GM23338 (cell line): ENCODE results near the gene RHOF. TPM values are rescaled to one million over a fixed set of nuclear protein-coding genes. Genes with fewer than 3 reads are reported as not detected.

Source experiments
- ATAC-seq: fragments of 200-7000 bp; cut with Tn5 transposase; 3 replicates; pipeline ENCODE4 v1.9.1; 2020
- DNase-seq: peaks from one replicate; pipeline ENCODE4 v3.0.0-alpha.2; 2015; ENCODE audit warnings: low spot score
- H2AFZ ChIP-seq: fragments of 200-600 bp; sonication (generic); 2 replicates; pipeline ENCODE4 v1.8.0; 2016; ENCODE audit warnings: antibody characterized with exemption, mild to moderate bottlenecking, moderate library complexity
- H3F3A ChIP-seq: fragments of 200-600 bp; sonication (generic); replicated peaks from 2 replicates; pipeline ENCODE4 v1.8.0; 2017; ENCODE audit warnings: antibody characterized with exemption, mixed run types, low read depth
- H3K27ac ChIP-seq: fragments of 200-600 bp; sonication (generic); 2 replicates; pipeline ENCODE4 v1.6.1; 2016; ENCODE audit warnings: low read depth
- H3K27me3 ChIP-seq: fragments of 200-600 bp; sonication (generic); 2 replicates; pipeline ENCODE4 v1.8.0; 2016; ENCODE audit warnings: mild to moderate bottlenecking, mixed run types, moderate library complexity; ENCODE audit not compliant: insufficient read depth
- H3K36me3 ChIP-seq: fragments of 200-600 bp; sonication (generic); 2 replicates; pipeline ENCODE4 v1.8.0; 2016; ENCODE audit warnings: mild to moderate bottlenecking; ENCODE audit not compliant: insufficient read depth
- H3K4me1 ChIP-seq: fragments of 200-600 bp; sonication (generic); 2 replicates; pipeline ENCODE4 v1.8.0; 2016; ENCODE audit warnings: mild to moderate bottlenecking, moderate library complexity; ENCODE audit not compliant: insufficient read depth
- H3K4me2 ChIP-seq: fragments of 200-600 bp; sonication (generic); 2 replicates; pipeline ENCODE4 v1.7.1; 2017; ENCODE audit warnings: mixed run types
- H3K4me3 ChIP-seq: fragments of 200-600 bp; sonication (generic); 2 replicates; pipeline ENCODE4 v1.6.1; 2016; ENCODE audit warnings: mixed run types
- H3K79me2 ChIP-seq: fragments of 200-600 bp; sonication (generic); replicated peaks from 2 replicates; pipeline ENCODE4 v1.8.0; 2017; ENCODE audit warnings: mild to moderate bottlenecking; ENCODE audit not compliant: insufficient read depth
- H3K9me2 ChIP-seq: fragments of 200-600 bp; sonication (generic); 2 replicates; pipeline ENCODE4 v1.8.0; 2017; ENCODE audit not compliant: insufficient read depth
- H4K20me1 ChIP-seq: fragments of 200-600 bp; sonication (generic); replicated peaks from 2 replicates; pipeline ENCODE4 v1.8.0; 2017; ENCODE audit warnings: mild to moderate bottlenecking; ENCODE audit not compliant: insufficient read depth
- H3K27ac Mint-ChIP-seq: 2 replicates; pipeline ENCODE4 v1.8.0; 2020; ENCODE audit warnings: inconsistent platforms, mild to moderate bottlenecking, moderate library complexity, mixed read lengths
- H3K27me3 Mint-ChIP-seq: 3 replicates; pipeline ENCODE4 v1.8.0; 2022; ENCODE audit warnings: low read depth, mild to moderate bottlenecking, moderate library complexity, mixed read lengths, inconsistent platforms; ENCODE audit not compliant: insufficient read depth, poor library complexity
- H3K36me3 Mint-ChIP-seq: 3 replicates; pipeline ENCODE4 v1.8.0; 2021; ENCODE audit warnings: low read depth, mild to moderate bottlenecking, inconsistent platforms, moderate library complexity, mixed read lengths
- H3K4me1 Mint-ChIP-seq: 3 replicates; pipeline ENCODE4 v1.8.0; 2020; ENCODE audit warnings: mild to moderate bottlenecking, inconsistent platforms, mixed read lengths
- H3K4me3 Mint-ChIP-seq: 3 replicates; pipeline ENCODE4 v1.8.0; 2021; ENCODE audit warnings: moderate library complexity, mild to moderate bottlenecking, inconsistent platforms, mixed read lengths
- H3K9me3 Mint-ChIP-seq: 3 replicates; pipeline ENCODE4 v1.8.0; 2020; ENCODE audit warnings: moderate library complexity, mild to moderate bottlenecking, inconsistent platforms, mixed read lengths
- CREB1 ChIP-seq: fragments of 250-450 bp; sonication (Bioruptor Pico); IDR thresholded peaks from 2 replicates; pipeline ENCODE4 v1.5.0; 2020; ENCODE audit warnings: low read depth, mild to moderate bottlenecking, moderate library complexity
- CTCF ChIP-seq, 2 experiments: fragments of 200-600 bp in 1 of 2; sonication (generic) in 1 of 2; conservative IDR thresholded peaks; 2 replicates each; pipeline versions ENCODE4 v1.5.1 to v1.6.1; 2016 to 2017; ENCODE audit warnings: antibody characterized with exemption in 2 of 2, low read depth in 2 of 2, mild to moderate bottlenecking in 2 of 2, moderate library complexity in 1 of 2
- ETS1 ChIP-seq: IDR thresholded peaks from 2 replicates; pipeline ENCODE4 v1.6.1; 2016; ENCODE audit warnings: antibody characterized with exemption
- EZH2 ChIP-seq: fragments of 200-600 bp; sonication (generic); IDR thresholded peaks from one replicate; pipeline ENCODE4 v1.8.0; 2017; ENCODE audit warnings: antibody characterized with exemption, mild to moderate bottlenecking, low read depth; ENCODE audit not compliant: unreplicated experiment
- EZH2phosphoT487 ChIP-seq: fragments of 200-600 bp; sonication (generic); IDR thresholded peaks from one replicate; pipeline ENCODE4 v1.8.1; 2018; ENCODE audit warnings: antibody characterized with exemption; ENCODE audit not compliant: unreplicated experiment
- JUNB ChIP-seq: IDR thresholded peaks from one replicate; pipeline ENCODE4 v1.6.1; 2016; ENCODE audit warnings: antibody characterized with exemption; ENCODE audit not compliant: unreplicated experiment
- NANOG ChIP-seq: IDR thresholded peaks from 2 replicates; pipeline ENCODE4 v1.6.1; 2016; ENCODE audit warnings: antibody characterized with exemption, borderline replicate concordance
- POLR2AphosphoS5 ChIP-seq: IDR thresholded peaks from 2 replicates; pipeline ENCODE4 v1.6.1; 2016; ENCODE audit warnings: antibody characterized with exemption, low read depth
- REST ChIP-seq: IDR thresholded peaks from one replicate; pipeline ENCODE4 v1.6.1; 2018; ENCODE audit warnings: antibody characterized with exemption; ENCODE audit not compliant: unreplicated experiment
- STAT1 ChIP-seq: IDR thresholded peaks from one replicate; pipeline ENCODE4 v1.6.1; 2016; ENCODE audit warnings: antibody characterized with exemption; ENCODE audit not compliant: unreplicated experiment
- ZNF114 ChIP-seq: fragments of 250-450 bp; sonication (Bioruptor Pico); IDR thresholded peaks from 2 replicates; pipeline ENCODE4 v1.5.0; 2020; ENCODE audit warnings: mild to moderate bottlenecking, moderate library complexity
- ZNF331 ChIP-seq: fragments of 250-450 bp; sonication (Bioruptor Pico); IDR thresholded peaks from 2 replicates; pipeline ENCODE4 v1.5.0; 2020; ENCODE audit warnings: low read depth, mild to moderate bottlenecking, moderate library complexity
- polyA plus RNA-seq: library from polyadenylated mRNA; unstranded; fragments of >200 nt; fragmentation: Nextera tagmentation; extraction: Ambion mirVana; gene quantifications from 2 replicates; pipeline ENCODE4 v1.2.1, GENCODE V29; 2016
- total RNA-seq: library from RNA; depleted of rRNA; stranded (reverse); fragments of >200 nt; shearing (Covaris generic); gene quantifications from 2 replicates; pipeline ENCODE4 v1.2.3, GENCODE V29; 2014
- TF ChIP-seq, protein P1 (sequence below): fragments of 250-450 bp; sonication (Bioruptor Pico); IDR thresholded peaks from 2 replicates; pipeline ENCODE4 v1.5.0; 2020; ENCODE audit warnings: mild to moderate bottlenecking, moderate library complexity

The RHOF gene
- total and polyA plus RNA-seq, 2 experiments from 2014 or later: 10.5 to 53.4 TPM

DNA sequence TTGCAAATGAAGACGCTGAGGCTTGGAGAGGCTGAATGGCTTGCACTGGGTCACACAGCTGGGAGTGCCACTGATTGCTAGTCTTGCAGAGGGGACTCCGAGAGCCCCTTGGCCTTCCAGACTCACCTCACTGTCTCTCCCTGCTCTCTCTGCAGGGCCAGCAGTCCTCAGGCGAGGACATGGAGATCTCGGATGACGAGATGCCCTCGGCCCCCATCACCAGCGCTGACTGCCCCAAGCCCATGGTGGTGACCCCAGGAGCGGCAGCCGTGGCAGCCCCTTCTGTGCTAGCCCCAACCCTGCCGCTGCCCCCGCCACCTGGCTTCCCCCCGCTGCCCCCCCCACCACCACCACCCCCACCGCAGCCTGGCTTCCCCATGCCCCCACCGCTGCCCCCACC is 20.5 kb upstream of the RHOF start:
- Histone ChIP-seq H3K27ac (no peak overlapping the region), H2AFZ (no peak overlapping the region), H3K36me3 (peaks cover 3% of the 10 kb centered on the region; the same call in 1 of the 2 replicates), H3K9me2 (no peaks in the 10 kb centered on the region), H3K4me2 (no peak overlapping the region), H3F3A (peaks cover 12% of the 10 kb centered on the region), H3K4me1 (peaks cover 21% of the 10 kb centered on the region), H3K27me3 (no peaks in the 10 kb centered on the region), H4K20me1 (peaks cover 20% of the 10 kb centered on the region; the same call in 1 of the 2 replicates), H3K79me2 (peaks cover 32% of the 10 kb centered on the region), H3K4me3 (no peak overlapping the region)
- ATAC-seq: no peak
- DNase-seq: no peak
- Mint-ChIP-seq H3K9me3 (no peaks in the 10 kb centered on the region), H3K4me1 (peaks cover 19% of the 10 kb centered on the region), H3K27ac (no peak overlapping the region), H3K4me3 (no peak overlapping the region), H3K36me3 (peaks cover 45% of the 10 kb centered on the region), H3K27me3 (peaks cover 28% of the 10 kb centered on the region)
- TF ChIP-seq CREB1 (CRISPR knock-in tag) (no peak), ETS1 (no peak), STAT1 (no peak), CTCF (conservative IDR thresholded peaks at IDR 0.05; ENCODE audit: low read depth in 2 of 2) (no peak), REST (no peak), POLR2AphosphoS5 (no peak), EZH2phosphoT487 (no peak), NANOG (no peak), ZNF114 (no peak), EZH2 (no peak), ZNF331 (CRISPR knock-in tag) (no peak), JUNB (no peak)
- TF ChIP-seq, protein P1, sequence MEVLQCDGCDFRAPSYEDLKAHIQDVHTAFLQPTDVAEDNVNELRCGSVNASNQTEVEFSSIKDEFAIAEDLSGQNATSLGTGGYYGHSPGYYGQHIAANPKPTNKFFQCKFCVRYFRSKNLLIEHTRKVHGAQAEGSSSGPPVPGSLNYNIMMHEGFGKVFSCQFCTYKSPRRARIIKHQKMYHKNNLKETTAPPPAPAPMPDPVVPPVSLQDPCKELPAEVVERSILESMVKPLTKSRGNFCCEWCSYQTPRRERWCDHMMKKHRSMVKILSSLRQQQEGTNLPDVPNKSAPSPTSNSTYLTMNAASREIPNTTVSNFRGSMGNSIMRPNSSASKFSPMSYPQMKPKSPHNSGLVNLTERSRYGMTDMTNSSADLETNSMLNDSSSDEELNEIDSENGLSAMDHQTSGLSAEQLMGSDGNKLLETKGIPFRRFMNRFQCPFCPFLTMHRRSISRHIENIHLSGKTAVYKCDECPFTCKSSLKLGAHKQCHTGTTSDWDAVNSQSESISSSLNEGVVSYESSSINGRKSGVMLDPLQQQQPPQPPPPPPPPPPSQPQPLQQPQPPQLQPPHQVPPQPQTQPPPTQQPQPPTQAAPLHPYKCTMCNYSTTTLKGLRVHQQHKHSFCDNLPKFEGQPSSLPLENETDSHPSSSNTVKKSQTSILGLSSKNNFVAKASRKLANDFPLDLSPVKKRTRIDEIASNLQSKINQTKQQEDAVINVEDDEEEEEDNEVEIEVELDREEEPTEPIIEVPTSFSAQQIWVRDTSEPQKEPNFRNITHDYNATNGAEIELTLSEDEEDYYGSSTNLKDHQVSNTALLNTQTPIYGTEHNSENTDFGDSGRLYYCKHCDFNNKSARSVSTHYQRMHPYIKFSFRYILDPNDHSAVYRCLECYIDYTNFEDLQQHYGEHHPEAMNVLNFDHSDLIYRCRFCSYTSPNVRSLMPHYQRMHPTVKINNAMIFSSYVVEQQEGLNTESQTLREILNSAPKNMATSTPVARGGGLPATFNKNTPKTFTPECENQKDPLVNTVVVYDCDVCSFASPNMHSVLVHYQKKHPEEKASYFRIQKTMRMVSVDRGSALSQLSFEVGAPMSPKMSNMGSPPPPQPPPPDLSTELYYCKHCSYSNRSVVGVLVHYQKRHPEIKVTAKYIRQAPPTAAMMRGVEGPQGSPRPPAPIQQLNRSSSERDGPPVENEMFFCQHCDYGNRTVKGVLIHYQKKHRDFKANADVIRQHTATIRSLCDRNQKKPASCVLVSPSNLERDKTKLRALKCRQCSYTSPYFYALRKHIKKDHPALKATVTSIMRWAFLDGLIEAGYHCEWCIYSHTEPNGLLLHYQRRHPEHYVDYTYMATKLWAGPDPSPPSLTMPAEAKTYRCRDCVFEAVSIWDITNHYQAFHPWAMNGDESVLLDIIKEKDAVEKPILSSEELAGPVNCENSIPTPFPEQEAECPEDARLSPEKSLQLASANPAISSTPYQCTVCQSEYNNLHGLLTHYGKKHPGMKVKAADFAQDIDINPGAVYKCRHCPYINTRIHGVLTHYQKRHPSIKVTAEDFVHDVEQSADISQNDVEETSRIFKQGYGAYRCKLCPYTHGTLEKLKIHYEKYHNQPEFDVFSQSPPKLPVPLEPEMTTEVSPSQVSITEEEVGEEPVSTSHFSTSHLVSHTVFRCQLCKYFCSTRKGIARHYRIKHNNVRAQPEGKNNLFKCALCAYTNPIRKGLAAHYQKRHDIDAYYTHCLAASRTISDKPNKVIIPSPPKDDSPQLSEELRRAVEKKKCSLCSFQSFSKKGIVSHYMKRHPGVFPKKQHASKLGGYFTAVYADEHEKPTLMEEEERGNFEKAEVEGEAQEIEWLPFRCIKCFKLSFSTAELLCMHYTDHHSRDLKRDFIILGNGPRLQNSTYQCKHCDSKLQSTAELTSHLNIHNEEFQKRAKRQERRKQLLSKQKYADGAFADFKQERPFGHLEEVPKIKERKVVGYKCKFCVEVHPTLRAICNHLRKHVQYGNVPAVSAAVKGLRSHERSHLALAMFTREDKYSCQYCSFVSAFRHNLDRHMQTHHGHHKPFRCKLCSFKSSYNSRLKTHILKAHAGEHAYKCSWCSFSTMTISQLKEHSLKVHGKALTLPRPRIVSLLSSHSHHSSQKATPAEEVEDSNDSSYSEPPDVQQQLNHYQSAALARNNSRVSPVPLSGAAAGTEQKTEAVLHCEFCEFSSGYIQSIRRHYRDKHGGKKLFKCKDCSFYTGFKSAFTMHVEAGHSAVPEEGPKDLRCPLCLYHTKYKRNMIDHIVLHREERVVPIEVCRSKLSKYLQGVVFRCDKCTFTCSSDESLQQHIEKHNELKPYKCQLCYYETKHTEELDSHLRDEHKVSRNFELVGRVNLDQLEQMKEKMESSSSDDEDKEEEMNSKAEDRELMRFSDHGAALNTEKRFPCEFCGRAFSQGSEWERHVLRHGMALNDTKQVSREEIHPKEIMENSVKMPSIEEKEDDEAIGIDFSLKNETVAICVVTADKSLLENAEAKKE (CRISPR knock-in tag): no peak
